GM19099 (cell line): ENCODE measurements around the gene LSM10.

Experiments
- POLR2A ChIP-seq: IDR thresholded peaks from 3 replicates; pipeline ENCODE4 v1.6.1; 2011; ENCODE audit warnings: low read depth; ENCODE audit not compliant: insufficient read length; ENCODE audit errors: extremely low read depth

LSM10 gene

DNA sequence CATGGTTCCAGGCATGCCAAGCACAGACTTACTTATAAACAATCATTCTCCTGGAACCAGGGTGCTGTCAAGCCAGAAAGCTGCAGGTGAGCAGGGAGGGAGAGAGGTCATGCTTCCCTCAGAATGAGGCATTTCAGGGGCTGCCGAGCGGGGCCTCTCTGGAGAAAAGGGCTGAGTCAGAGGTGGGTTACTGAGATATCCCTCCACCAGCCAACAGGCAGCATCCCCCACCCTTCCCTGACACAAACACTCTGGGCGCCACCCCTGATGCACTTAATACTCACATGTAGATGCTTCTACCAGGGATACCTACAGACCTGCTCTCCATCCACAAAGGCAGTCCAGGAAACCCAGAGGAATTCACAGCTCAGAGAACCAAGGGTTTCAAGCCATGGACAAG lies 25.1 kb downstream of the LSM10 start:
- TF ChIP-seq POLR2A = no peak

DNA sequence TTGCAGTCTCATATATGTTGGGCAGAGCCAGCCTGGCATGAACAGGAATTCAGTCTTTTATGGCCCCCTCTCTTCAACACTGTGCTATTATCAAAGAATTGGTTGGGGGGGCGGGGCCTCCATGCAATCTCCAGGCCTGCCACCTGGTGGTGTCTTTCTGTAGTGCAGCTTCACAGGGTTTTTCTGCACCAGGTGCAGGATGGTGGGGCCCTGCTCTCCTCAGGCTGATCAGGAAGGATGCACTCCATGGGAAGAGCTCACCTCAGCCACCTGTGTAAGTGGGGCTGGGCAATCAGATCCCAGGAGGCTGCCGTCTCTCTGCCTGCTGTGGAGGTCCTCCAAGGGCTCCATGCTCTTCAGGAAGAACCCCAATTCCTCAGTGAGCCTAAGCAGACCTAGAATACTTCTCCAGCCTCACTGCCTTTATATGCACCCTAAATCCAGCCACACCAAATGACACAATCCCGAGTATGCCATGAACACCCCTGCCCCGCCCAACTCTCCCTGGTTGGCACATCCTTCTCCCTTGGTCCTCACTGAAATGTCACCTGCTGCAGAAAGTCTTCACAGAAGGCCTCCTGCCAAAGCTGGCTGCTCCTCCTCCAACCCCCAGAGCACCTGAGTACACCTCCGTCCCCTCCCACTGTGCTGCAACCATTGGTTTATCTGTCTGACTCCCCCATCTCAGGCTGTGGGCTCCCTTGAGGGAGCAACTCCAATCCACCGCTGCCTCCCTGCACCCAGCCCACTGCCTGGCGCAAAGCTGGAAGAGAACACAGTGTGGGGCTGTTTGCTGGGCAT lies 28.4 kb downstream of the LSM10 start:
- TF ChIP-seq POLR2A = no peak

DNA sequence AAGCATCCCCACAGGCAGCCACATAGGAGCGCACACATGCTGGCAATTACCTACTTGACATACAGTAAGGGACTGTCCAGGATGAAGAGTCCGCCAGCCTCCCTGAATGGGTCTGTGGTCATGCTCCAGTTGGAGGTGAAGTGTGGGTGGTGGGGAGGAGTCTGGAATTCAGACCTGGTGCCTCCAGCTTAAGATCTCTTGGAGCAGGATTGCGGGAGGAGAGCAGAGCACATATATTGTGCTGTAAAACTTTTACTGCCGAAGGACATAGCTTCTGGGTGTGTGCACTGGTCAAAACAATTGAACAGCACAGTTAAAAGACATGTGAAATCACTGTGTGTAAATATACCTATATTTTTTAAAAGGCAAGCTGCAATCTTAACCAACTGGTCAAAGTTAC lies 29.9 kb downstream of the LSM10 start:
- no peak for TF ChIP-seq POLR2A

DNA sequence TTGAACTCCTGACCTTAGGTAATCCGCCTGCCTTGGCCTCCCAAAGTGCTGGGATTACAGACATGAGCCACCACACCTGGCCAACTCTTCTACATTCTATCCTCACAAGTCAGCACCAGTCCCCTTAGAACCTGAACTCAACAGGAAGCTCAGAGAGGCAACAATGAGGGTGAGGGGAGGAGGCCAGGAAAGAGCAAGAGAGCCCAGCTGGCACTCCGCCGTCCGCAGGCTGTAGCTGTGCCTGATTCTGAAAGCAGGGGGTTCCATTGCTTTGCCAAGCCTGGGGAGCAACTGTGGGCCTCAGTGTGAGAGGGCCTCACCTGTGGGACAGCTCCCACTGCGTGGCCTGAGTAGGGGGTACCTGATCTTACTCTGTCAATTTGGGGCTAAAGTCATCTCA lies 30.6 kb downstream of the LSM10 start:
- no peak for TF ChIP-seq POLR2A

DNA sequence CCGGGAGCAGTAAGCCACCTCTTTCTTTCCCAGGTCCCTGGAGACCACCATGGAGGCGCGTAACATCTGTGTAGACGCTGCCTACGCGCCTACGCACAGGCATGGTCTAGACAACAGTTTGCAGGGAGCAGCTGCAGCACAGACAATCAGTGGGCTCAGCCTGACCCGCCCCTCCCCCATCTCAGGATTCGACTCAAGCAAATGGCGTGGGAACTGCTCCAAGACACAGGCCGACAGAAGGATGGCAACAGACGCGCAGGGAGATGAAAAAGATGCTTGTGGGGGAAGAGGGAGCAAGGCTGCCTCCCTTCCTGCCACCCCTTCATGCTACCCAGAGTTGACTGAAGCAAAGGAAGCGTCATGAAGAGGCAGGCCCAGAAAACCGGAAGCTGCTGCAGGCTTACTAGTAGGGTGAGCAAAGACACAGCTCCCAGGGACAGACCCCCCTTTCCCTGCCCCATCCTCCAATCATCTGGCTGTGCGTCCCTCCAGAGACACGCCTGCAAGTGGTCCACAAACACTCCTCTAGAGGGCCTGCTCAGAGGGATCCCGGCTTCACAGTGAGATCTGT lies 31.5 kb downstream of the LSM10 start:
- TF ChIP-seq POLR2A = no peak

DNA sequence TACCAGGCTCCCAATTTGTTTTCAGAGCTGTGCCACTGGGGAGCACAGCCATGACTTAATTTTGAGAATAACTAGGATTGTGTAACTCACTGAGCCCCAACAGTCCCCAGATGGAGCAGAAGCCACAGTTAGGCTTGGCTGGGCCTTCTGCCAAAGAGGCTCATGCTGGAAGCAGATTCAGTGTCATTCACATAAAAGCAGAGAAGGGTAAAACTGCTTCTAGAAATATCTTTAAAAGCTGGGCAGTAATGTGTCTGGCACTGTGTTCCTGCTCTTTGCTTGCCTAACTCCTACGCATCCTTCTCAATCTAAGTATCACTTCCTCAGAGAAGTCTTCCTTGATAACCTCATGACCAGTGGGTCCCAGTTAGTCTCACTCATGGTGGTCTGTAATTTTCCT lies 32.3 kb downstream of the LSM10 start:
- TF ChIP-seq POLR2A = no peak

DNA sequence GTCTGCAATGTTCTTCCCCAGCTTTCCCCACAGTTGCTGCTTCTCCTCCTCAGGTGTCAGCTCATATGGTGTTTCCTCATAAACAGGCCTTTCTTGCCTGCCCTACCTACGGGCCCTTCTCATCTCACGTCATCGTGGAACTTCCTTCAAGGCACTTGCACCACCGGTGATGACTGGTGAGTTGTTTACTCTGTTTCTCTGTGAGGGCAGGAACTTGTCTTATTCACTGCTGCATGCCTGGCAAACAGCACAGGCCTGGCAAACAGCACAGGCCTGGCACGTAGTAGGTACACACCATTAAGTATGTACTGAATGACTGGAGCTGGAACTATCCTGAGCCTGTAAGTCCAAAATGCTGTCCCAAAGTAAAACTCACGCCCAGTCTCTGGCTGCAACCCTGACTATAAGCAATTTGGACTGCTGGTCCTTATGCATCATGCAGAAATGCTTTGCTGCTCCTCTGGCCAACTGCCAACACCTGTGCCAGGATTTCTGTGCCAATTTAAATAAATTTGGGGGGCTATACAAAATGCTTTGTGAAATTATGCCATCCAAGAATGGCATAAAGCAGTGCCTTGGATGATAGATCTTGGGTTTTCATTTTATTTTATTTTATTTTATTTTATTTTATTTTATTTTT lies 37.7 kb downstream of the LSM10 start:
- TF ChIP-seq POLR2A = no peak

- TF ChIP-seq POLR2A = no peak
These were observed 38.3 kb downstream of the LSM10 start for GRCh38 chr1:36359383-36359782.

DNA sequence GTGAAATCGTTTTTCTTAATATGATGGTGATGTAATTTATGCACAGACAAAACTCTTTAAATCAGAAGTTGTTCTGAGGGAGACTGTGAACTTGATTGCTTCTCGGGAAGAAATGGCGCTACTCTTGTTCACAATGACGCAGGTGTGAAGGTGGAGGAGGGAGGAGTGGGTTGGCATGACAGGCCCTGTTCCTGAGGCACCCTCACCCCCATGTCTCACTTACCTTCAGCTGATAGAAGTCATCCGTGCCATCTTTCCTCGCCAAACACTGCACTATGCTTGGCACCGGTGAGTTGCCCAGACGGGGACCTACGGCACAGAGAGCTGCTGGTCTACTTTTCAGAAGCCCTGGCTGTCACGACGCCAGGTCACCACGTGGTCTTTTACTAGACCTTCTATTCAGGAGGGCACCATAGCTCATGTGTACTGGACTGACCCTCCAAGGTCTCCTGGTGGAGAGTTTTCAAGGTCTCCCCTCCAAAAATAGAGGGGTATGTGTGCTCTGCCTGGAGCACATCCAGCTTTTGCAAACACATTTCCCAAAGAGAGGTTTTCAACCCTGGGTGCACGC lies 39.1 kb downstream of the LSM10 start:
- no peak for TF ChIP-seq POLR2A

GRCh38 chr1:36355811-36356210 lies 41.9 kb downstream of the LSM10 start:
- no peak for TF ChIP-seq POLR2A

- no peak for TF ChIP-seq POLR2A
These were observed 43.2 kb downstream of the LSM10 start for GRCh38 chr1:36354486-36354885.

DNA sequence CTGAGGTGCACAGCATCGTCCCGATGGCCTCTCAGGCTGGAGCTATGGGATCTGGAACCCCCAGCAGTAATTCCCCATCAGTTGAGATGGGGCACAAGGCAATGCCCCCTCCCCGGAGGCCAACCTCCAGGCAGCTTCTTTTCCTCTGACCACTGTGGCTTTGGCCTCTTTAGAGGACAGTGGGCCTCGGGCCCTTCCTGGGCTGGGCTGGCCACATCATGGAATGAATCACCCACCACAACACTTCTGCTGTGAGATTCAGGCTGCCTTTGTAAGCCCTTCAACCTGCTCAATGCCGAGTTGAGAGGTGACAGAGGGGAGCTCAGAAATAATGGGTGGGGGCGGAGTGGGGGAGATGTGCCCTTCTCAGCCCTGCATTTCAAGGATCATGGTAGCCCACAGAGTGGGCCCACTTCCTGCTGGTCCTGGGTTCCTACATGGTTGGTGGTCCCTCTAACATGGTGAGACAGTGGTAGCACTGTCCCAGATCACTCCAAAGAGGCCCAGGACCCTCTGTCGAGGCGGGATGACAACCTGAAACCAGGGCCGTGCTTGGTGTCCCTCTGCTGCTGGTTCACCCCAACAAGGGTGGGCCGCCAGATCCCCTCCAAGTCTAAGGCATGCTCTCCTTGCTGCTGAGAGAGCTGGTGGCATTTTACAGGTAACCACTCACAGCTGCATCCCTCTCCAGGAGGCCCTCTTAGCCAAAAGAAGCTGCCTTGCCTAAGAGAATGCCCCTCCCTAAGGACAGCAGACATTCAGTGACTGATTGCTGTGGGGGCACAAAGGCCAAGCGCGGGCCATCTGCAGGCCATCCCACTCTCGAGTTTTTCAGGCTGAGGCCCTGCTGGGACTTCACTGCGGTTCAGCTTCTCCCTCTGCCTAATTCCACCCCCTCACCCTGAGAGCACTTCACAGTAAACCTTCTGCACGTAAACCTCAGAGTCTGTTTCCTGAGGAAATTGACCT lies 44.5 kb downstream of the LSM10 start:
- no peak for TF ChIP-seq POLR2A

DNA sequence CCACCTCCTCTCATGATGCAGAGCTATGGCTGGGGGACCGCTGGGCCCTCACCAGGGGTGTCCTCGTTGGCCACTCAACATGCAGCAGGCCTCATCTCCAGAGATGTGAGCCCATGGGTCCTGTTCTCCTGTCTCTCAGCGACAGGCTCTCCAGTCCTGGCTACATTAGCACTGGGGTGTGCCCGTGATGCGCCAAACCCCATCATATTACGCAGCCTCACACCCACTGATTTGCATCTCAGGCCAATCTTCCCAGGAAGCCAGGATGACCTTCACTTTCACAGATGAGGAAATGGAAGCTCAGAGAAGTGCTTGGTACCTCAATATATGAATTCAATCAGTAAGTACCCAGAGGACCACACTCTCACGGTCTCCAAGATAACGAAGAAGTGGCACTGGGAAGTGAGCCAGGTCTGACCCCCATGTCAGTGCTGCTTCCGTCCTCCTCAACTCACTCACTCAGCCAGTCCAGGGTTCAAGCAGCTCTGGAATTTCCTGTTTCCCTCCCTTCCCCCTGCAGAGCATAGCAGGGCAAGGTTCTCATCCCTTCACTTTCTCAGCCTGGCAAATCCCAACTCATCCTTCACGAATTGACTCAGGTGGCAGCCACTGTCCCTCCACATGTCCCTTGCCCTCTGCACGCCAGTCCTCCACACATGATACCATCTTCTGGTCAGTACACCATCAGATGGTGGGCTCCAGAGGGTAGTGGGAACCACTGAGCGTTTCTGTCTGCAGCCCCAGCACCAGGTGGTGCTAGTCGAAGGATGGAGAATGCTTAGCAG lies 45.4 kb downstream of the LSM10 start:
- TF ChIP-seq POLR2A = no peak
